Measurements from ENCODE around the gene ORMDL2.

GRCh38 chr12:55816881-55817344, 928 bp upstream of the ORMDL2 start:
- TF ChIP-seq, protein P1, sequence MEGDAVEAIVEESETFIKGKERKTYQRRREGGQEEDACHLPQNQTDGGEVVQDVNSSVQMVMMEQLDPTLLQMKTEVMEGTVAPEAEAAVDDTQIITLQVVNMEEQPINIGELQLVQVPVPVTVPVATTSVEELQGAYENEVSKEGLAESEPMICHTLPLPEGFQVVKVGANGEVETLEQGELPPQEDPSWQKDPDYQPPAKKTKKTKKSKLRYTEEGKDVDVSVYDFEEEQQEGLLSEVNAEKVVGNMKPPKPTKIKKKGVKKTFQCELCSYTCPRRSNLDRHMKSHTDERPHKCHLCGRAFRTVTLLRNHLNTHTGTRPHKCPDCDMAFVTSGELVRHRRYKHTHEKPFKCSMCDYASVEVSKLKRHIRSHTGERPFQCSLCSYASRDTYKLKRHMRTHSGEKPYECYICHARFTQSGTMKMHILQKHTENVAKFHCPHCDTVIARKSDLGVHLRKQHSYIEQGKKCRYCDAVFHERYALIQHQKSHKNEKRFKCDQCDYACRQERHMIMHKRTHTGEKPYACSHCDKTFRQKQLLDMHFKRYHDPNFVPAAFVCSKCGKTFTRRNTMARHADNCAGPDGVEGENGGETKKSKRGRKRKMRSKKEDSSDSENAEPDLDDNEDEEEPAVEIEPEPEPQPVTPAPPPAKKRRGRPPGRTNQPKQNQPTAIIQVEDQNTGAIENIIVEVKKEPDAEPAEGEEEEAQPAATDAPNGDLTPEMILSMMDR (IDR thresholded peaks at IDR 0.05) = no peak
- no peak for TF ChIP-seq POLR2A (IDR thresholded peaks at IDR 0.05)

Data from heart left ventricle (tissue), 13 donors.